WTC11 (cell line): ENCODE results near the gene OST4. TPM values are rescaled to one million over a fixed set of nuclear protein-coding genes. Genes with fewer than 3 reads are reported as not detected.

ENCODE experiments used
- ATAC-seq: fragments of 200-7000 bp; cut with Tn5 transposase; 2 replicates; pipeline ENCODE4 v1.10.0; 2021; ENCODE audit warnings: mild to moderate bottlenecking, moderate library complexity
- CTCF ChIA-PET: fragments of 300-600 bp; sonication (Branson Sonifier 250); formaldehyde crosslinking; loops from one replicate; lab custom pipeline; 2021; ENCODE audit warnings: antibody characterized with exemption; lab: Charles Lee
- POLR2A ChIA-PET: fragments of 350-600 bp; sonication (Branson Sonifier 250); formaldehyde crosslinking; loops from one replicate; lab custom pipeline; 2021; ENCODE audit warnings: antibody characterized with exemption; lab: Charles Lee
- DNase-seq: peaks from one replicate; pipeline ENCODE4 v3.0.0; 2021; ENCODE audit warnings: low spot score
- H3K27ac Mint-ChIP-seq: 2 replicates; pipeline ENCODE4 v1.8.0; 2021; ENCODE audit warnings: mixed read lengths
- H3K27me3 Mint-ChIP-seq: 2 replicates; pipeline ENCODE4 v1.8.0; 2021; ENCODE audit warnings: low read depth, mild to moderate bottlenecking, moderate library complexity, mixed read lengths
- H3K36me3 Mint-ChIP-seq: 2 replicates; pipeline ENCODE4 v1.8.0; 2021; ENCODE audit warnings: mixed read lengths
- H3K4me1 Mint-ChIP-seq: 2 replicates; pipeline ENCODE4 v1.8.0; 2022; ENCODE audit warnings: mixed read lengths
- H3K4me3 Mint-ChIP-seq: 2 replicates; pipeline ENCODE4 v1.8.0; 2021; ENCODE audit warnings: mild to moderate bottlenecking, moderate library complexity, mixed read lengths
- H3K9me3 Mint-ChIP-seq: 2 replicates; pipeline ENCODE4 v1.8.0; 2021; ENCODE audit warnings: mixed read lengths
- NFATC4 ChIP-seq: fragments of 250-450 bp; sonication (Bioruptor Pico); IDR thresholded peaks from 2 replicates; pipeline ENCODE4 v1.9.0; 2021; ENCODE audit warnings: mild to moderate bottlenecking
- STAT6 ChIP-seq: sonication (generic); formaldehyde crosslinking; conservative IDR thresholded peaks from 2 replicates; pipeline ENCODE4 v1.8.1; 2023; ENCODE audit warnings: mild to moderate bottlenecking, low read depth, missing genetic modification reagents, moderate library complexity
- total RNA-seq: library from RNA; stranded (reverse); gene quantifications from 3 replicates; pipeline ENCODE4 v1.2.3, GENCODE V29; 2021
- TF ChIP-seq, protein P1 (sequence below): sonication (generic); formaldehyde crosslinking; conservative IDR thresholded peaks from 2 replicates; pipeline ENCODE4 v1.8.1; 2022; ENCODE audit warnings: mild to moderate bottlenecking, missing genetic modification reagents
- TF ChIP-seq, protein P2 (sequence below): fragments of 200-600 bp; IDR thresholded peaks from 2 replicates; pipeline ENCODE4 v1.8.0; 2022; ENCODE audit warnings: antibody characterized with exemption

Gene OST4
- total RNA-seq, 1 experiment from 2014 or later, result 210 TPM

GRCh38 chr2:27021253-27022049, 50.0 kb downstream of the OST4 start:
- no peak overlapping the region for H3K4me3 Mint-ChIP-seq
- TF ChIP-seq, protein P1, sequence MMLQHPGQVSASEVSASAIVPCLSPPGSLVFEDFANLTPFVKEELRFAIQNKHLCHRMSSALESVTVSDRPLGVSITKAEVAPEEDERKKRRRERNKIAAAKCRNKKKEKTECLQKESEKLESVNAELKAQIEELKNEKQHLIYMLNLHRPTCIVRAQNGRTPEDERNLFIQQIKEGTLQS (CRISPR knock-in tag), result no peak
- TF ChIP-seq, protein P2, sequence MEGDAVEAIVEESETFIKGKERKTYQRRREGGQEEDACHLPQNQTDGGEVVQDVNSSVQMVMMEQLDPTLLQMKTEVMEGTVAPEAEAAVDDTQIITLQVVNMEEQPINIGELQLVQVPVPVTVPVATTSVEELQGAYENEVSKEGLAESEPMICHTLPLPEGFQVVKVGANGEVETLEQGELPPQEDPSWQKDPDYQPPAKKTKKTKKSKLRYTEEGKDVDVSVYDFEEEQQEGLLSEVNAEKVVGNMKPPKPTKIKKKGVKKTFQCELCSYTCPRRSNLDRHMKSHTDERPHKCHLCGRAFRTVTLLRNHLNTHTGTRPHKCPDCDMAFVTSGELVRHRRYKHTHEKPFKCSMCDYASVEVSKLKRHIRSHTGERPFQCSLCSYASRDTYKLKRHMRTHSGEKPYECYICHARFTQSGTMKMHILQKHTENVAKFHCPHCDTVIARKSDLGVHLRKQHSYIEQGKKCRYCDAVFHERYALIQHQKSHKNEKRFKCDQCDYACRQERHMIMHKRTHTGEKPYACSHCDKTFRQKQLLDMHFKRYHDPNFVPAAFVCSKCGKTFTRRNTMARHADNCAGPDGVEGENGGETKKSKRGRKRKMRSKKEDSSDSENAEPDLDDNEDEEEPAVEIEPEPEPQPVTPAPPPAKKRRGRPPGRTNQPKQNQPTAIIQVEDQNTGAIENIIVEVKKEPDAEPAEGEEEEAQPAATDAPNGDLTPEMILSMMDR, result no peak
- TF ChIP-seq NFATC4 (CRISPR knock-in tag), result no peak
- TF ChIP-seq STAT6, result no peak
- TF ChIP-seq, all 79 proteins: peak for 0
- POLR2A ChIA-PET, result no interaction called here
- Mint-ChIP-seq H3K27me3 (no peaks in the 10 kb centered on the region), H3K36me3 (no peaks in the 10 kb centered on the region), H3K27ac (no peak overlapping the region), H3K4me1 (peaks cover 6% of the 10 kb centered on the region), H3K9me3 (no peaks in the 10 kb centered on the region)
- CTCF ChIA-PET, result interaction anchor here (1.0 to 6.3 kb wide), 5 partner anchors 12 to 175 kb away, joined by 3 to 161 read pairs (median 5); partner anchors contain the start of gene OST4
- ATAC-seq (no peak), DNase-seq (no peak)

Other genes with a start within 250 kb of the OST4 start
- 7.6 to 12.1 TPM (median 9.2 TPM) in 3 replicates for gene DPYSL5, start 223.5 kb downstream of the OST4 start, total RNA-seq
- gene MAPRE3, start 101.0 kb downstream of the OST4 start, total RNA-seq, result 4.9 to 10.3 TPM (median 6.0 TPM) in 3 replicates
- gene TMEM214, start 38.7 kb downstream of the OST4 start, total RNA-seq, result 46.4 to 57.1 TPM (median 48.9 TPM) in 3 replicates
- 43.0 to 57.1 TPM (median 55.6 TPM) in 3 replicates for gene AGBL5, start 20.0 kb downstream of the OST4 start, total RNA-seq
- 3.0 to 4.0 TPM (median 3.5 TPM) in 3 replicates for gene EMILIN1, start 7.0 kb upstream of the OST4 start, total RNA-seq
- 15.5 to 17.4 TPM (median 17.4 TPM) in 3 replicates for gene KHK, start 15.1 kb upstream of the OST4 start, total RNA-seq
- 3.5 to 4.0 TPM (median 3.8 TPM) in 3 replicates for gene CGREF1, start 47.5 kb upstream of the OST4 start, total RNA-seq
- gene ABHD1, start 52.2 kb upstream of the OST4 start, total RNA-seq, result 0.31 to 0.62 TPM (median 0.53 TPM) in 3 replicates
- gene PREB, start 63.0 kb upstream of the OST4 start, total RNA-seq, result 56.7 to 69.2 TPM (median 56.7 TPM) in 3 replicates
- gene PRR30, start 67.8 kb upstream of the OST4 start, total RNA-seq, result not detected in 3 replicates
- gene TCF23, start 77.3 kb upstream of the OST4 start, total RNA-seq, result 0.05 to 0.14 TPM (median 0.13 TPM) in 3 replicates
- gene ATRAID, start 140.4 kb upstream of the OST4 start, total RNA-seq, result 97.2 to 115 TPM (median 109 TPM) in 3 replicates
- 80.8 to 111 TPM (median 86.4 TPM) in 3 replicates for gene SLC5A6, start 140.6 kb upstream of the OST4 start, total RNA-seq
- gene CAD, start 145.7 kb upstream of the OST4 start, total RNA-seq, result 145 to 178 TPM (median 150 TPM) in 3 replicates
- gene SLC30A3, start 191.4 kb upstream of the OST4 start, total RNA-seq, result 8.0 to 8.9 TPM (median 8.1 TPM) in 3 replicates
- 0.18 to 0.44 TPM (median 0.34 TPM) in 3 replicates for gene DNAJC5G, start 203.8 kb upstream of the OST4 start, total RNA-seq
- gene TRIM54, start 210.8 kb upstream of the OST4 start, total RNA-seq, result 3.0 to 3.4 TPM (median 3.3 TPM) in 3 replicates
- 0.68 to 1.2 TPM (median 0.71 TPM) in 3 replicates for gene UCN, start 236.8 kb upstream of the OST4 start, total RNA-seq